Erythroblast (primary cell): ENCODE data around the gene PGR.

ENCODE experiments used
- DNase-seq, 2 experiments: peaks; one replicate each; lab custom pipeline; 2025; lab: John Stamatoyannopoulos, UW
- GATA1 ChIP-seq: IDR thresholded peaks from 2 replicates; pipeline ENCODE4 v1.6.1; 2011; ENCODE audit warnings: low read depth, mild to moderate bottlenecking, control low read depth, low read length, moderate library complexity
- POLR2A ChIP-seq: IDR thresholded peaks from 2 replicates; pipeline ENCODE4 v1.6.1; 2011; ENCODE audit warnings: mild to moderate bottlenecking, low read length

Gene PGR

DNA sequence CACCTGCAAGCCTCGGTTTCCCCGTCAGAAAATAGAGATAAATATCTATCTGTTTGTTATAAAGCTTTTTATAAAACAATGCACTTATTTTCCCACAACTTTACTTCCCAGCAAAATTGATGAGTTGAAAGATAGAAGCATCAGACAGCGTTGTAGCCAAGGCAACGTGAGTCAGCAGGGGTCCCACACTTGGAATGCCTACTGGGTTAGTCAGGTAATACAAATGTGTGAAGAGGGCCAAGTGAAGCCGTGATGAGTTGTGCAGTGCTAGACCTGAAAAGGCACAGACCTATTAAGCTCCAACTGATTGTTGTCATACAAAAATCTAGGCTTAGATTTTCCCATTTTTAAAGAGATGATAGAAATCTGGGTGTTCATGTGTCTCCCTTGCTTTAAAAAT lies 118.7 kb downstream of the PGR start:
- TF ChIP-seq POLR2A (no peak), GATA1 (no peak)
- DNase-seq, result no peak

DNA sequence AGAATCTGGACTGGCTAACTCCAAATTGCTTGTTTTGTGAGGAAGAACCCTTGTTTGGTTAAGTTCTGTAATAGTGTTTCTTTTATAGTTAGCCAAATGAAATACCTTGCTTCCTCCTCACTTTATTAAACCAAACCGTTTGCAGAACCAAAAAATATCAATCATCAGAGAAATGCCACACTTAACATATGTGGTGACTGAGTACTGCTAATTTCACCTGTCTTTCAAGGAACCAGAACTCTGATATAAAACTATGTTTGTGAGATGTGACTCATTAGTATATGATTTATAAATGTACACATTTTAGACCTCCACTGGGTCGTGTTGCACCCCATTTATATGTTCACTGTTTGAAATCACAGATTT lies 119.9 kb downstream of the PGR start:
- TF ChIP-seq POLR2A (no peak), GATA1 (no peak)
- DNase-seq, result no peak

DNA sequence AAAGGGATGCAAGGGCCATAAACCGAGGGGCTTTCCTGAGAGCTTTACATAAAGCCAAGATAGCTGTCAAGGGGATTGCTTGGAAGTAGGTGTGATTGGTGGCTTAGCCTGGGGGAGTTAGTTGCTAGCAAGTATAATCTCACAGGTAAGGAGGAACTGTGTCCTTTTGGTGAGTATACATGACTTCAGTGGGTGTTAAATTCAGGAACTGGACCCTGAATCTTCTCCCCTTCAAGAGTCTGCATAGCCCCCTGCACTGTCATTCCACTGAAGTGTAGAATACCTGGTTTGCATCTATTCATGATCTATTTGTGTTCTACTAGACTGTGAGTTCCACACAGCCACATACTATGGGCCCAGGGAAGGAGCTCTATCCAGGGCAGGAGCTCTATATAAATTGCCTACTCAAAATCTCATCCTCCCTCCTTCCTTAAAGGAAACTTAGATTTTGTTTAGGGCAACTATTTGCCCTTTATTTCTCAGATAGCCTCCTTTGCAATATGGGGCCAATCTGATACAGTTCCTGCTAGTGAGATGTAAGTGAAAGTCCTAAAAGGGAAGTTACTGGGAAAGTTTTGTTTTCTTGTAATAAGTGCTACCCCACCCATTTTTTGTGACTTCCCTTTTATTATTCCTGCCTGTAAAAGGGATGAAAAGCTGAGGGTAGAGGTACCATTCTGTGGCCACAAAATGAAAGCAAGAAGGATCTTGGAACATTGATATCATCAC lies 120.5 kb downstream of the PGR start:
- no peak for DNase-seq

DNA sequence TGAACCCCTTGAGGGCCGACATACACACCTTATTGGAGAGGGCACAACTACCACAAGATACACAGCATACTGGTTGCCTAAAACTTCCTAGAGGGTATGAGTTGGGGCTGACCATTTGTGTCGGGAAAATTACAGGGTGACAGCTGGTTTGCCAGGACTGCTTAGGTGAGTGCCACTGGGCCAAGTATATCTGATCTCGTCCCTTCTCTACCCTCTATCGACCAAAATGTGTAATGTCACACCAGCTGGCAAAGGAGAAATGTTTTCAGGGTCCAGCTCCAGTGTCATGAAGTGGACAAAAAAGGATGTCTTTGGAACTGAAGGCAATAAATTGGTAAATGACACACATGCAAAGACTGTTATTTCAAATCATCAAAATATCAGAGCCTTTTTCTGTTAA lies 126.1 kb downstream of the PGR start:
- DNase-seq, result no peak
- TF ChIP-seq GATA1 (no peak), POLR2A (no peak)

More for the DNA sequence above, 120.5 kb downstream of the PGR start:
- TF ChIP-seq POLR2A, result no peak
- no peak for TF ChIP-seq GATA1

DNA sequence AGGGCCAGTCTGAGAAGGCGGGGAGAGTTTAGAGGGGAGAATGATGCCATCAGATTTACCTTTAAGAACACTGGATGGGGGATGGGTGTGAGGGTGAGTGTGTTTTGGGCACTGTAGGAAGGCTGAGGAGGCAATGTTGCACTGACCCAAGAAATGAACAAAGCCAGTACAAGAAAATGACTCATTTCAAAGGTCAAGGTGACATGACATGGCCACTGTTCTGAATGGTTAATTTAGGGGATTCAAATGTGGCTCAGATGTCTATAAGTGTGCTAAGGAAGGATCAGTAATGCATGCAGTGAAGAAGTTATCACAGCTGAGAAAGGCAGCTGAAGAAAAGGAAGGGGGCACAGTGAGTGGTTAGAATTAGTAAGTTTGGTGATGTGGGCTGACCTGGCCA lies 129.9 kb downstream of the PGR start:
- DNase-seq, result no peak

GRCh38 chr11:100994966-100995365 lies 134.6 kb downstream of the PGR start:
- TF ChIP-seq POLR2A (no peak), GATA1 (no peak)
- no peak for DNase-seq

More for the DNA sequence above, 129.9 kb downstream of the PGR start:
- TF ChIP-seq POLR2A, result no peak
- TF ChIP-seq GATA1, result no peak

DNA sequence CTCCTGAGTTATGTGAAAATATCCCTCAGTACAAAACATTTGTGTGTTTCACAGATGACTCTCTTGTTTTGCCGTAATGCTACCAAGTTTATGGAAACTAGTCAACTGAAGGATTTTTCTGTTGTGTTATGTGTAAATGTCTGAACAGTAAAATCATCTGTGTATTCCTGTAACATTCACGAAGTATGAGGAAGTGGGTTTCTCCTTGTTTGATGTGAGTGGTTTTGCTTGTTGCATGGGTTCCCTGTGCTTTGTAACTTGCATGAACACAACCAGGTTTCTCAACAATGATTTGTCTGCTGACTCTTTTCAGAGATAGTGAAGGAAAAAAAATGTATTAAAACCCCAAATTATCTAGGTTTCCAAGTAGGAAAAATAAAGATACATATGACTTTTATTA lies 138.1 kb downstream of the PGR start:
- DNase-seq, result no peak

DNA sequence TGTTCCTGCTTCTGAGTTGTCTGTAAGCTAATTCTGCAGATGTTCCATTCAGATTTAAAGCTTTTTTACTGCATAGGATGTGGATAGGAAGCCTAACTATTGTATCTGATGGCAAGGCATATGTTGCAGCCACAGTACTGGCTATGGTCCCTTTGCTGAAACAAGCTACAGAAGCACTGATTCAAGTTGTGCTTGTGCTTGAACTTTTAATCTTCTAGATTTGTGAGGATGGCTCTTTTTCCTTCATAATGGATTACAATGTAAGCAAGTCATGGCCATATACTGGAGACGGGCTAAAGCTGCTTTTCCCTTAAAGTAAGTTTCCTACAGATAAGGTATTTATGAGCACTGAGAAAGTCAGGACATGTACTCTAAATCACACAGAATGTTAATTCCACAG lies 138.7 kb downstream of the PGR start:
- DNase-seq, result no peak
- TF ChIP-seq POLR2A, result no peak
- no peak for TF ChIP-seq GATA1

More for the DNA sequence above, 138.1 kb downstream of the PGR start:
- TF ChIP-seq GATA1, result no peak
- TF ChIP-seq POLR2A, result no peak

DNA sequence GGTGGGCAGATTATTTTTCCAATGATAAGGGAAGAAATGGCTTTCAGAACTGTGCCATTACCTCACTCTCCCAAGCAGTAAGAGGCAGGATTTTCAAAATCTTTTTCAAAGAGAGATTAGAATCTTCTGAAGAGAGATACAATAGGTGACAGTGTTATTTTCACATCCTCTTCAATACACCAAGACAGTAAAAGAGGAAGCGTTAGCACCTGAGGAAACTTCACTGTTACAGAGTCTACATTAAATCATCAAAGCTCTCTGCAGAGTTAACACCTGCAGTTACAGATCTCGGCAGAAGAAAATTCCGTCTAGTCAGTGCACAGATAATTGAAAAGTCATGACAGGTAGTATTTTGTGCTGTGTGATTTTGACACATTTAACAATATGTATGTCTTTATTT lies 144.9 kb downstream of the PGR start:
- no peak for TF ChIP-seq POLR2A
- TF ChIP-seq GATA1, result no peak
- no peak for DNase-seq

DNA sequence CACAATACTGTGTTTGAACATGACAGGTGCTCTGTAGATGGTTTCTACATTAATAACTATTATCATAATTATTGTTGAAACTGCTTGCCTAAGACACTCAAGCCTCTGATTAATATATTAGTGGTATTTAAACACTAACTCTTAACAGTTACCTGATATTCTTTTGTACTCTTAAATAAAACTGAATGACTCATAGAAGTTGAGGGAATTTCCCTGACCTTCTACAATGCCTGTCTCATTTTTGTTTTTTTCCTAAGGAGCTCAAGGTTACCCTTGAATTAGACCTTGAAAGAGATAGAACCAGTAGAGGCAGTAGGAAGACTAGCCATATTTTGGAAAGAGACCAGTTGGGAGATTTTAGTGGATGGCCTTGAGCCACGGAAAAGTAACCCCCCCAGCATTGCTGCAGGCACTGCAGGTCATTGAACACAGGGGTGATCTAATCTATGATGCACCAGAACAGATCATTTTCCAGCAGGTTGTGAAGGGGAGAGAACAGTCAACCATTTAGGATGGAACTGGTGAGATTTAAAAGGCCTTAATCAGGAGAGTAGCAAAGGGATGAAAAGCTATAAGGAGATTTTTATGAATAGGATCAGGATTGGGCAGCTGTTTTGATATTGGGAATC lies 148.3 kb downstream of the PGR start:
- DNase-seq, result no peak
- TF ChIP-seq POLR2A (no peak), GATA1 (no peak)

DNA sequence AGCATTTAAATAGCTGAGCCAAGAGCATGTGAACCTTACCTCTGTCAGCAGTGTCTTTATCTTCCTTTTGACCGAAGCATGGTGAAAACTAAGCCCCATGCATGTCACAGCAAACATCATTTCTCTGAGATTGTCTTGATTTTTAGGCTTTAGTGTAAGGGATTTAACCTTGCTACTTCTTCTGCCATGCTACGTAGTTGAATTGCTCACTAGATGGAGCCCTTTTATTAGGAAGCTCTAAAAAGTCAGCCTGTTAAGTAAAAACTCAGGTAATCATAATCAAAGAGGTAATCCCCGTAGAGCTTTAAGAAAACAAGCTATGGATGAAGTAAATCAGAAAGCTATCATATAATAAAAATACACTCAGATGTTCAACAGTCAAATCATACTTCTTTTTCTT lies 149.5 kb downstream of the PGR start:
- TF ChIP-seq POLR2A (no peak), GATA1 (no peak)
- no peak for DNase-seq
